RWPE2 (cell line): ENCODE measurements around the gene ZNF433.

Source experiments
- ATAC-seq: fragments of 200-7000 bp; cut with Tn5 transposase; 3 replicates; pipeline ENCODE4 v1.9.1; 2021; ENCODE audit warnings: low read depth
- DNase-seq: peaks from one replicate; pipeline ENCODE4 v3.0.0-alpha.2; 2020; ENCODE audit warnings: low spot score
- H3K27ac ChIP-seq: fragments of 450-650 bp; 2 replicates; pipeline ENCODE4 v1.5.1; 2017; ENCODE audit warnings: mild to moderate bottlenecking; ENCODE audit not compliant: poor library complexity, severe bottlenecking
- H3K27me3 ChIP-seq: fragments of 250-450 bp; sonication (Bioruptor Pico); 2 replicates; pipeline ENCODE4 v1.5.1; 2021; ENCODE audit warnings: mild to moderate bottlenecking, moderate library complexity; ENCODE audit not compliant: insufficient read depth, poor library complexity, severe bottlenecking
- H3K36me3 ChIP-seq: fragments of 250-450 bp; sonication (Bioruptor Pico); 2 replicates; pipeline ENCODE4 v1.5.1; 2020; ENCODE audit warnings: low read depth, mild to moderate bottlenecking, moderate library complexity
- H3K4me1 ChIP-seq: fragments of 250-450 bp; sonication (Bioruptor Pico); 2 replicates; pipeline ENCODE4 v1.5.1; 2021; ENCODE audit warnings: mild to moderate bottlenecking, moderate library complexity; ENCODE audit not compliant: insufficient read depth, poor library complexity, severe bottlenecking
- H3K4me3 ChIP-seq: fragments of 250-450 bp; sonication (Bioruptor Pico); 2 replicates; pipeline ENCODE4 v1.5.1; 2021; ENCODE audit warnings: mild to moderate bottlenecking, moderate library complexity; ENCODE audit not compliant: severe bottlenecking
- H3K9me3 ChIP-seq: fragments of 250-450 bp; sonication (Bioruptor Pico); 2 replicates; pipeline ENCODE4 v1.5.1; 2021; ENCODE audit warnings: mild to moderate bottlenecking, moderate library complexity; ENCODE audit not compliant: severe bottlenecking
- CTCF ChIP-seq: fragments of 450-650 bp; IDR thresholded peaks from one replicate; pipeline ENCODE4 v1.5.1; 2017; ENCODE audit warnings: mild to moderate bottlenecking, moderate library complexity; ENCODE audit not compliant: poor library complexity, severe bottlenecking

Gene ZNF433

GRCh38 chr19:11979527-11979926 lies 56.0 kb downstream of the ZNF433 start:
- ATAC-seq (no peak), DNase-seq (no peak)
- Histone ChIP-seq H3K4me1 (no peaks in the 10 kb centered on the region), H3K36me3 (no peaks in the 10 kb centered on the region), H3K27ac (no peak overlapping the region), H3K27me3 (no peaks in the 10 kb centered on the region), H3K9me3 (peaks cover 19% of the 10 kb centered on the region), H3K4me3 (no peak overlapping the region)
- TF ChIP-seq CTCF: no peak

- no peak for TF ChIP-seq CTCF
- ATAC-seq: no peak
- DNase-seq: no peak
- no peaks in the 10 kb centered on the region for H3K27me3 ChIP-seq
- H3K36me3 ChIP-seq: no peaks in the 10 kb centered on the region
- H3K4me1 ChIP-seq: no peaks in the 10 kb centered on the region
- H3K4me3 ChIP-seq: no peak overlapping the region
- no peak overlapping the region for H3K27ac ChIP-seq
- H3K9me3 ChIP-seq: peaks cover 19% of the 10 kb centered on the region
Measured at GRCh38 chr19:11978492-11979100, 56.9 kb downstream of the ZNF433 start.

GRCh38 chr19:11973019-11973810 lies 62.3 kb downstream of the ZNF433 start:
- Histone ChIP-seq H3K27ac (no peak overlapping the region), H3K36me3 (no peaks in the 10 kb centered on the region), H3K9me3 (peaks cover 2% of the 10 kb centered on the region), H3K4me1 (no peaks in the 10 kb centered on the region), H3K4me3 (no peak overlapping the region), H3K27me3 (no peaks in the 10 kb centered on the region)
- DNase-seq (no peak), ATAC-seq (0 out of 3 replicates have a peak, but pooled peaks have one; percentile 14)
- no peak for TF ChIP-seq CTCF

GRCh38 chr19:11971041-11971440 lies 64.4 kb downstream of the ZNF433 start:
- Histone ChIP-seq H3K27me3 (no peaks in the 10 kb centered on the region), H3K36me3 (no peaks in the 10 kb centered on the region), H3K27ac (no peak overlapping the region), H3K4me1 (no peaks in the 10 kb centered on the region), H3K9me3 (no peaks in the 10 kb centered on the region), H3K4me3 (no peak overlapping the region)
- DNase-seq: no peak
- TF ChIP-seq CTCF: no peak
- no peak for ATAC-seq

- ATAC-seq: no peak
- no peaks in the 10 kb centered on the region for H3K36me3 ChIP-seq
Measured at GRCh38 chr19:11970174-11970573, 65.3 kb downstream of the ZNF433 start.

More at GRCh38 chr19:11970174-11970573, 65.3 kb downstream of the ZNF433 start:
- no peak for TF ChIP-seq CTCF
- no peaks in the 10 kb centered on the region for H3K4me1 ChIP-seq
- H3K27me3 ChIP-seq: no peaks in the 10 kb centered on the region
- no peak overlapping the region for H3K27ac ChIP-seq
- no peaks in the 10 kb centered on the region for H3K9me3 ChIP-seq
- DNase-seq: no peak
- H3K4me3 ChIP-seq: no peak overlapping the region
